ENCODE data around the gene NAPG.
"Not testable (repeated sequence)": the region's sequence is repeated elsewhere in the genome, so short reads cannot be mapped to it uniquely, and the experiment has no call there.

Gene NAPG

GRCh38 chr18:10552226-10552625 is 26.4 kb downstream of the NAPG start:
- DNase-seq (ENCODE audit: low read depth) = no peak

GRCh38 chr18:10556251-10556650 is 30.4 kb downstream of the NAPG start:
- DNase-seq (ENCODE audit: low read depth) = not testable (repeated sequence)

GRCh38 chr18:10557085-10557677 is 31.4 kb downstream of the NAPG start:
- no peak for DNase-seq (ENCODE audit: low read depth)

GRCh38 chr18:10558243-10558966 is 32.6 kb downstream of the NAPG start:
- no peak for DNase-seq (ENCODE audit: low read depth)

GRCh38 chr18:10558967-10559298 is 33.1 kb downstream of the NAPG start:
- no peak for DNase-seq (ENCODE audit: low read depth)

GRCh38 chr18:10559553-10560451 is 34.0 kb downstream of the NAPG start:
- DNase-seq (ENCODE audit: low read depth) = no peak

- DNase-seq (ENCODE audit: low read depth) = peak; percentile 22
Observed at GRCh38 chr18:10560452-10561045, 34.7 kb downstream of the NAPG start.

GRCh38 chr18:10562773-10563160 is 36.9 kb downstream of the NAPG start:
- no peak for DNase-seq (ENCODE audit: low read depth)

- DNase-seq (ENCODE audit: low read depth) = no peak
Observed at GRCh38 chr18:10563886-10564285, 38.1 kb downstream of the NAPG start.

- no peak for DNase-seq (ENCODE audit: low read depth)
Observed at GRCh38 chr18:10564975-10565773, 39.3 kb downstream of the NAPG start.

GRCh38 chr18:10565835-10566234 is 40.0 kb downstream of the NAPG start:
- no peak for DNase-seq (ENCODE audit: low read depth)

- no peak for DNase-seq (ENCODE audit: low read depth)
Observed at GRCh38 chr18:10566390-10566789, 40.6 kb downstream of the NAPG start.

GRCh38 chr18:10569941-10570340 is 44.1 kb downstream of the NAPG start:
- DNase-seq (ENCODE audit: low read depth) = not testable (repeated sequence)

GRCh38 chr18:10570622-10571021 is 44.8 kb downstream of the NAPG start:
- DNase-seq (ENCODE audit: low read depth) = no peak

- DNase-seq (ENCODE audit: low read depth) = no peak
Observed at GRCh38 chr18:10571537-10571936, 45.7 kb downstream of the NAPG start.

GRCh38 chr18:10573261-10573660 is 47.4 kb downstream of the NAPG start:
- not testable (repeated sequence) for DNase-seq (ENCODE audit: low read depth)

GRCh38 chr18:10574412-10574811 is 48.6 kb downstream of the NAPG start:
- DNase-seq (ENCODE audit: low read depth) = not testable (repeated sequence)

GRCh38 chr18:10577842-10578572 is 52.2 kb downstream of the NAPG start:
- DNase-seq (ENCODE audit: low read depth) = not testable (repeated sequence)

GRCh38 chr18:10578573-10578899 is 52.7 kb downstream of the NAPG start:
- not testable (repeated sequence) for DNase-seq (ENCODE audit: low read depth)

- DNase-seq (ENCODE audit: low read depth) = no peak
Observed at GRCh38 chr18:10579079-10579867, 53.4 kb downstream of the NAPG start.

Data from activated gamma-delta T cell treated with anti-CD3 and anti-CD28 coated beads, Interleukin-2, amount 50 U/mL, for 16 hours (primary cell).